Spleen (tissue), 7 donors: ENCODE results near the gene ACKR2.

Experiments used
- CTCF ChIP-seq, 11 experiments: fragments of 200-600 bp in 7 of 11; fragments of 450-650 bp in 4 of 11; sonication (generic) in 4 of 11; IDR thresholded peaks in 8 of 11; conservative IDR thresholded peaks in 3 of 11; 1 replicate in 7 of 11; 2 replicates in 4 of 11; pipeline versions ENCODE4 v1.4.0 to v1.8.0; 2016 to 2021; ENCODE audit warnings: antibody characterized with exemption in 11 of 11, inconsistent platforms in 4 of 11, mild to moderate bottlenecking in 1 of 11
- POLR2A ChIP-seq, 3 donors: fragments of 450-650 bp; IDR thresholded peaks; one replicate each; pipeline ENCODE4 v1.5.1; 2017; ENCODE audit warnings: antibody characterized with exemption in 3 of 3, mild to moderate bottlenecking in 1 of 3
- POLR2AphosphoS5 ChIP-seq, 3 donors: sonication (generic); formaldehyde crosslinking; IDR thresholded peaks; one replicate each; pipeline ENCODE4 v1.5.1; 2017; ENCODE audit warnings: antibody characterized with exemption in 3 of 3
- donor health status: DM: no; HTN: no; CAD: no; lungs with moderate emphysema.
- donor health status: DM: no; HTN: no; CAD: no.
- donor health status: DM: no; HTN: no; CAD: no.

GRCh38 chr3:42802876-42803413 is 6.3 kb upstream of the ACKR2 start:
- no peak for TF ChIP-seq CTCF (IDR thresholded peaks at IDR 0.05 in 8 of 11, conservative IDR thresholded peaks at IDR 0.05 in 3 of 11)
- no peak for TF ChIP-seq POLR2AphosphoS5 (IDR thresholded peaks at IDR 0.05)
- TF ChIP-seq POLR2A (IDR thresholded peaks at IDR 0.05): no peak
